GM19351 (cell line): ENCODE measurements around the gene WNT6.

Experiments used
- ATAC-seq: cut with Tn5 transposase; IDR thresholded peaks from one replicate; pipeline ENCODE4 v1.9.1; 2021; ENCODE audit warnings: mild to moderate bottlenecking, moderate library complexity; ENCODE audit not compliant: unreplicated experiment

WNT6 gene

GRCh38 chr2:218891275-218892135, 31.9 kb downstream of the WNT6 start:
- no peak for ATAC-seq

GRCh38 chr2:218892693-218893348, 33.2 kb downstream of the WNT6 start:
- ATAC-seq = peak; percentile 35

GRCh38 chr2:218893349-218894150, 33.9 kb downstream of the WNT6 start:
- no peak for ATAC-seq

- no peak for ATAC-seq
Measured at GRCh38 chr2:218894151-218894879, 34.7 kb downstream of the WNT6 start.

GRCh38 chr2:218894880-218895157, 35.2 kb downstream of the WNT6 start:
- ATAC-seq = no peak

- ATAC-seq = no peak
Measured at GRCh38 chr2:218895326-218895725, 35.7 kb downstream of the WNT6 start.

GRCh38 chr2:218895759-218896500, 36.3 kb downstream of the WNT6 start:
- ATAC-seq = peak; percentile 23

- ATAC-seq = peak; percentile 61
Measured at GRCh38 chr2:218896501-218897393, 37.1 kb downstream of the WNT6 start.

- ATAC-seq = no peak
Measured at GRCh38 chr2:218897394-218898108, 37.9 kb downstream of the WNT6 start.

GRCh38 chr2:218898109-218898878, 38.7 kb downstream of the WNT6 start:
- peak; percentile 36 for ATAC-seq

GRCh38 chr2:218899147-218899546, 39.5 kb downstream of the WNT6 start:
- ATAC-seq = no peak

GRCh38 chr2:218902427-218902826, 42.8 kb downstream of the WNT6 start:
- ATAC-seq = no peak

GRCh38 chr2:218904176-218904575, 44.6 kb downstream of the WNT6 start:
- no peak for ATAC-seq

- peak; percentile 91 for ATAC-seq
Measured at GRCh38 chr2:218908721-218909619, 49.4 kb downstream of the WNT6 start.

GRCh38 chr2:218910741-218911140, 51.1 kb downstream of the WNT6 start:
- ATAC-seq = no peak

- ATAC-seq = no peak
Measured at GRCh38 chr2:218920504-218920903, 60.9 kb downstream of the WNT6 start.
